Activated effector memory CD4-positive, alpha-beta T cell treated with Interleukin-2 at 50 U/mL for 16 hours (primary cell): ENCODE measurements around the gene ZNF653.

Experiments
- DNase-seq: peaks from one replicate; pipeline ENCODE4 v3.0.0-alpha.2; 2020

The ZNF653 gene

GRCh38 chr19:11505504-11506100 is at the start of gene ZNF653:
Gene ZNF653 (minus strand): TSS chr19:11505839. CDS start chr19:11505786, 53 bp downstream.
- peak; percentile 90 for DNase-seq

- DNase-seq = no peak
These were observed 49.6 kb upstream of the ZNF653 start for GRCh38 chr19:11555246-11555645.

GRCh38 chr19:11554160-11554559 is 48.5 kb upstream of the ZNF653 start:
- no peak for DNase-seq

GRCh38 chr19:11552666-11553372 is 47.2 kb upstream of the ZNF653 start:
- no peak for DNase-seq

- DNase-seq = no peak
These were observed 46.1 kb upstream of the ZNF653 start for GRCh38 chr19:11551603-11552235.

- DNase-seq = no peak
These were observed 44.6 kb upstream of the ZNF653 start for GRCh38 chr19:11550265-11550664.

- no peak for DNase-seq
These were observed 43.8 kb upstream of the ZNF653 start for GRCh38 chr19:11549386-11549953.

- DNase-seq = no peak
These were observed 42.5 kb upstream of the ZNF653 start for GRCh38 chr19:11547929-11548700.

GRCh38 chr19:11541238-11541637 is 35.6 kb upstream of the ZNF653 start:
- no peak for DNase-seq

GRCh38 chr19:11540645-11541044 is 35.0 kb upstream of the ZNF653 start:
- DNase-seq = no peak

- DNase-seq = no peak
These were observed 34.1 kb upstream of the ZNF653 start for GRCh38 chr19:11539495-11540365.

GRCh38 chr19:11538232-11539036 is 32.8 kb upstream of the ZNF653 start, which contains the start of gene CNN1:
Gene CNN1 (plus strand): TSS chr19:11538851. CDS start chr19:11538928, 77 bp downstream.
- DNase-seq = no peak

GRCh38 chr19:11535792-11536595 is 30.4 kb upstream of the ZNF653 start:
- peak; percentile 71 for DNase-seq

GRCh38 chr19:11534948-11535347 is 29.3 kb upstream of the ZNF653 start:
- DNase-seq = no peak

GRCh38 chr19:11534538-11534937 is 28.9 kb upstream of the ZNF653 start:
- DNase-seq = no peak

- no peak for DNase-seq
These were observed 24.8 kb upstream of the ZNF653 start for GRCh38 chr19:11530432-11530831.

GRCh38 chr19:11528551-11529341 is 23.1 kb upstream of the ZNF653 start, which contains the start of gene ECSIT:
Gene ECSIT (minus strand): TSS chr19:11529134. CDS start chr19:11519170, 9,964 bp downstream.
- DNase-seq = peak; percentile 88

GRCh38 chr19:11519138-11519537 is 13.5 kb upstream of the ZNF653 start:
- no peak for DNase-seq

GRCh38 chr19:11513946-11514345 is 8.3 kb upstream of the ZNF653 start:
- DNase-seq = no peak
